Kidney epithelial cell (primary cell): ENCODE data around the gene KDM2A. TPM values are rescaled to one million over a fixed set of nuclear protein-coding genes. Genes with fewer than 3 reads are reported as not detected.
"Not testable (repeated sequence)": the region's sequence is repeated elsewhere in the genome, so short reads cannot be mapped to it uniquely, and the experiment has no call there.

Experiments
- DNase-seq: peaks from one replicate; pipeline ENCODE4 v3.0.0-alpha.2; 2010; ENCODE audit warnings: low read depth
- H3K27me3 ChIP-seq: 2 replicates; pipeline ENCODE4 v1.6.0; 2011; ENCODE audit warnings: low read length; ENCODE audit not compliant: control insufficient read depth, insufficient read depth
- H3K36me3 ChIP-seq: 2 replicates; pipeline ENCODE4 v1.5.1; 2011; ENCODE audit warnings: low read length; ENCODE audit not compliant: control insufficient read depth, insufficient read depth
- H3K4me3 ChIP-seq: 2 replicates; pipeline ENCODE4 v1.5.1; 2011; ENCODE audit warnings: low read depth, mild to moderate bottlenecking, control low read depth, low read length
- CTCF ChIP-seq: IDR thresholded peaks from 2 replicates; pipeline ENCODE4 v1.5.1; 2011; ENCODE audit warnings: mild to moderate bottlenecking, moderate library complexity, low read length, control low read depth, inconsistent platforms; ENCODE audit not compliant: insufficient read depth, poor library complexity, severe bottlenecking
- total RNA-seq: library from RNA; depleted of rRNA; stranded (reverse); fragments of >200 nt; gene quantifications from 2 replicates; pipeline ENCODE4 v1.2.3, GENCODE V29; 2015

KDM2A gene
- total RNA-seq, 1 donor from 2014 or later: 36.2 TPM

GRCh38 chr11:67163006-67163405 is 43.9 kb downstream of the KDM2A start:
- DNase-seq: no peak
- Histone ChIP-seq H3K27me3 (no peaks in the 10 kb centered on the region), H3K36me3 (no peaks in the 10 kb centered on the region), H3K4me3 (no peak overlapping the region)
- no peak for TF ChIP-seq CTCF

GRCh38 chr11:67165623-67166022 is 46.6 kb downstream of the KDM2A start:
- DNase-seq: no peak
- no peak overlapping the region for H3K4me3 ChIP-seq

GRCh38 chr11:67167091-67167490 is 48.0 kb downstream of the KDM2A start:
- DNase-seq: no peak
- no peaks in the 10 kb centered on the region for H3K27me3 ChIP-seq
- H3K4me3 ChIP-seq: no peak overlapping the region
- peaks cover 1% of the 10 kb centered on the region for H3K36me3 ChIP-seq
- TF ChIP-seq CTCF: no peak

More at GRCh38 chr11:67165623-67166022, 46.6 kb downstream of the KDM2A start:
- H3K27me3 ChIP-seq: no peaks in the 10 kb centered on the region
- TF ChIP-seq CTCF: no peak
- no peaks in the 10 kb centered on the region for H3K36me3 ChIP-seq

GRCh38 chr11:67167719-67168118 is 48.7 kb downstream of the KDM2A start:
- Histone ChIP-seq H3K36me3 (peaks cover 1% of the 10 kb centered on the region), H3K27me3 (no peaks in the 10 kb centered on the region), H3K4me3 (no peak overlapping the region)
- no peak for DNase-seq
- no peak for TF ChIP-seq CTCF

- H3K36me3 ChIP-seq, DNase-seq, H3K4me3 ChIP-seq, H3K27me3 ChIP-seq: not testable (repeated sequence)
These were observed 49.8 kb downstream of the KDM2A start for GRCh38 chr11:67168911-67169310.

- DNase-seq: no peak
- Histone ChIP-seq H3K27me3 (no peaks in the 10 kb centered on the region), H3K36me3 (peaks cover 1% of the 10 kb centered on the region), H3K4me3 (no peak overlapping the region)
- no peak for TF ChIP-seq CTCF
These were observed 55.2 kb downstream of the KDM2A start for GRCh38 chr11:67174311-67174710.
